Superior temporal gyrus (tissue), 1 donor: ENCODE data around the gene ENPP6.

Source experiments
- DNase-seq: peaks from one replicate; pipeline ENCODE4 v3.0.0-alpha.2; 2016; ENCODE audit errors: extremely low spot score

Gene ENPP6

GRCh38 chr4:184190711-184191110 lies 27.0 kb downstream of the ENPP6 start:
- peak; percentile 61 for DNase-seq

DNA sequence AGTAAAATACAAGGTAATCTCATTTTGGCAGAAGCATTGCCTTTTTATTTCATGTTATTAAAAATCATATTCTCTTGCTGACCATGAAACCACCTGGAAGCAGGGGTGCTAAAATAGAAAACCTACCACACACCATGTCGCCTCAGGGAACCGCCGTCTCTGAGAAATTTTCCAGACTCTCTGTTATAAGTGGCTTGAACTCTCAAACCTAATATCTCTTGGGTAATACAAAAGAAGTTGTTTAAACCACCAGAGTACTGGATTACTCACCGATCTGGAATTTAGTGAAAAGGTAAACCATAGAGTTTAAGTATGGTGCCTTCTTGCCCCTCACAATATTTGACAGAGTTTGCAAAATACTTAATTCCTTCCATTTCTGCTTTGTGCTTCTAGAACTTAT lies 27.7 kb downstream of the ENPP6 start:
- peak; percentile 10 for DNase-seq

GRCh38 chr4:184188443-184189400 lies 29.0 kb downstream of the ENPP6 start:
- peak; percentile 8 for DNase-seq

- DNase-seq = no peak
These were observed 40.4 kb downstream of the ENPP6 start for GRCh38 chr4:184177271-184177670.

GRCh38 chr4:184174571-184175488 lies 42.8 kb downstream of the ENPP6 start:
- DNase-seq = no peak

- no peak for DNase-seq
These were observed 46.7 kb downstream of the ENPP6 start for GRCh38 chr4:184171011-184171410.

GRCh38 chr4:184169225-184169867 lies 48.3 kb downstream of the ENPP6 start:
- DNase-seq = no peak

- DNase-seq = peak; percentile 84
These were observed 49.2 kb downstream of the ENPP6 start for GRCh38 chr4:184168406-184169019.

DNA sequence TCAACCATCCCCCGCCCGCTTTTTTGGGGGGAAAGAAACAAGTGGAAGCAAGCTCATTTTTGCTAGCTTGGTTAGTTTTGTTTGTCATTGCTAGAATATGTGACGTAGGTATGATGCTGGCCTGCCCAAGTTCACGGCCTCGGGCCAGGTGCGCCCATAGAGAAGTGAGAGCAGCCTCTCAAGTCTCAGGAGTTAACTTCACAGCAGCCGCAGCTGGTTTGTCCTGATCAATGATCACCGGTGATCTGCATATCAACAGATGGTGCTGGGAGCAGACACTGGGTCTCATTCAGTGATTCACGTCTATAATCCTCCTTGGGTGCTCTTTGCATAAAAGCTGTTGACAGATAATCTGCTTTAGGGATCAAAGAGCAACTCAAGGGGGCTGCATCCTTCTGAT lies 50.1 kb downstream of the ENPP6 start:
- DNase-seq = no peak

- DNase-seq = no peak
These were observed 50.9 kb downstream of the ENPP6 start for GRCh38 chr4:184166736-184167135.

DNA sequence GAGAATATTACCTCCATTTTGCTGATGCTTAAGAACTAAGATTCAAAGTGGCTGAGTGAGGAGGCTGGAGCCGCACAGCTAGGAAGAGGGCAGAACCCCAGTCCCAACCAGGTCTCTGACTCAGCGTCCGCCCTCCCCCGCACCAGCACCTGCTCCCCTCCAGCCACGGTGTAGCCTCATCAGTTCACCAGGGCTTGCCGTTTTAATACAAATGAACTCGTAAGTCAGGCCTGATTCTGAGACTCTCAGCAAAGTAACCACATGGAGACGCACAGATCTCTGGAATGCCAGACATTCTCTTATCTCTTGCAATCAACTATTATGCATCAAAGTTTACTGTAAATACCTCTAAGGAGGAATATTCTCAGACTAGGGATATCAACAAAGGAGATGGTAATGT lies 52.4 kb downstream of the ENPP6 start:
- DNase-seq = no peak

DNA sequence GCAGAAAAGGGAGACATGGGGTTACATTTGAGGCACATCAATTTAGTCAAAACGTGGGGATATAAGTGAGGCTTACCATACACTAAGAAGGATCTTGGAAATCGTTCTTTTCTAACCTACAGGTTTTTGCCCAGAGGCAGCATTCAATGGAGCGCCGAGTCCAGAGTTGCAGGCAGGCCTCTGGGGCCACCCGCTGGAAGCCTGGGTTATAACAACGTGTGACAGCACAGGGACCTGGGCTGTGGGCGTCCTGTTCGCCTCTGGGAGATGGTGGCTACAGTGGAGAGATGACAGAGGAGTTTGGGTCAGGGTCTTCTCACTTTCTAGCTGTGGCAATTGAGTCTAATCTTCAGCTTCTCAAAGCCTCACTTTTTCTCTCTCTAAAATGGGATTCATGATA lies 53.9 kb downstream of the ENPP6 start:
- DNase-seq = peak; percentile 75

DNA sequence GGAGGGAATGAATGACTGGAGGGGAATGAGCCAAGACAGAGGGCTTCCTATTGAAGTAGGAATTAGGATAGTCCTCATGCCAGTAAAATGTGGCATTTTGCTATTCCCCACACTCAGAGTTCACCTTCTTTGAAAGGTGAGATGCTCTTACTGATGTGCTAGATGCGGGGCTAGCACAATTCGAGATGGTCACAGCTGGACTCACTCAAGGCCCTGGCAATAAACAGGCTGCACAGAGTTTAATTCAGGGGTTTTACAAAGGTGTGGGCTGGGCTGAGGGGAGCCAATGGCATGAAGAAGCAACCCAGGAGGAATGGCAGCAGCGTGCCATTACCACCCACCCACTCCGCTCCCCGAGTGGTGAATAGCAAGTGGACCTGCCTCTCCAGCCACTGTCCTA lies 55.1 kb downstream of the ENPP6 start:
- DNase-seq = no peak

GRCh38 chr4:184157322-184157721 lies 60.4 kb downstream of the ENPP6 start:
- no peak for DNase-seq

DNA sequence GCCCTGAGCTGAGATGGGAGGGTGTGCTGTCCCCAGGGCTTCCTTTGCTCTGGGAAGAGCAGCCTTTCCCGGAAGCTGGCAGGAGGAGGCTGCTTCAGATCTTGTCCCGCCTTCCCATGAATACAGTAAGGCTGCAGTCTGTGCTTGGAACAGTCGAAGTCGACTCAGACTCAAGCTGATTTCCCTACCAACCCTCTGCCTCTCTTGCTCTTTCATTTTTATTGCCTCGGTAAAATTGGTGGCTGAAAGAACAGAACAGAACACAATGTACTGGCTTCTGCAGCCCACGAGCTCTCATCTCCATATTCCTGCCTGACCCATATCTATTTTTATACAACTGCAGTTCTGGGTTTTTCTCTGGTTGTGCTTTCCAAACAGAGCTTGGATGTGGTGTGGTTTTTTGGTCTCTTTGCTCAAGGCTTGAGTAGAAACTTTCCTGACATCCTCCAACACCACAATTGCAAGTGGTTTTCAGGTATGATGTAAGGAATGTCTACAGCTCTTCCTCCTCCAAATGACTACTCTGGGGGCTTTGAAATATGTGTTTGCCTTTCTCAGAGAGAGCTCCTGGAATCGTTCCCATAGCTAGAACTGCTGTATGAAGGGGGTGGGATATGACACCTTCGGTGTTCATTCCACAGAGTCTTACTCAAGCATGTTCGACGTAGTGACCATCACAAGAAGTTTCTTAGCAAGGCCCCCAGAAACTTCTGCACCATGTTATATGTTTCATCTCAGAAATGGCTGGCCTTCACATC lies 61.3 kb downstream of the ENPP6 start:
- DNase-seq = peak; percentile 74

- peak; percentile 47 for DNase-seq
These were observed 63.5 kb downstream of the ENPP6 start for GRCh38 chr4:184154199-184154598.

- no peak for DNase-seq
These were observed 63.9 kb downstream of the ENPP6 start for GRCh38 chr4:184153781-184154180.

- DNase-seq = no peak
These were observed 65.6 kb downstream of the ENPP6 start for GRCh38 chr4:184151988-184152485.

DNA sequence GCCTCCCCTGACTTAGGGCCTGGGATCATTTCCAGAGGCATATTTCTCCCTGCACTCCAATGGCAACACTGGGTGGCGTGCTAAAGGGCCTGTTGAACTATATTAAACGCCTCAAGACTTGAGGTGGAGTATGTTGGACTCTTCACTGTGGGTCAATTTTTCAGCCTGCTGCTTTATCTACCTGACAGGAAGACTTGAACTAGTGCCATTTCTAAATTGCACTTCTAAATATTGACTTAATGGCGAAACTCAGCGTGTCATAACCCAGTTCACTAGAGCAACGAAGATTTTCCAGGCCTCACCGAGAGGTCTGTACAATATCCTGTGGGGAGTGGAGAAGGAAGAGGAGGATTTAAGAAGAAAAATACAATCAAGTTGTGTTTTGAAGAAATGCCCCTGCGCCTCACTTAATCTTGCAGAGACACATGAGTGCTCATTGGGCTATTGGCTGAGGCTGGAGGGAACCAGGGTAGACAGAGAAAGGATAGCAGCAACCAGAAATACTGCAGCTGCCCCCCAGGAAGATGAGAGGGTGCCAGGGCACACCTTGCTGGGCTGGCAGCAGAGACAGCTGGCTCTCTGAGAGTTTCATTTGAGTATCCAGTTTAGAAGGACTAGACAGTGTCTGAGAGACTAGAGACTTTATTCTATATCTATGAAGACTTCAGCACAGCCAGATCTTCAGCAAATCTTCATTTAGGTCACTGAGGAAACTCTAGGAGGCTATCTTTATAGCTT lies 67.4 kb downstream of the ENPP6 start:
- no peak for DNase-seq
